H1 (cell line): Measurements from ENCODE around the gene USP54. TPM values are rescaled to one million over a fixed set of nuclear protein-coding genes. Genes with fewer than 3 reads are reported as not detected.
A peak's percentile ranks its signal among the peaks of the same experiment; 100 is the strongest.

Experiments
- CTCF ChIA-PET: fragments of 300-600 bp; sonication (Branson Sonifier 250); formaldehyde crosslinking; loops from one replicate; lab custom pipeline; 2021; ENCODE audit not compliant: partially characterized antibody; lab: Charles Lee
- POLR2A ChIA-PET: fragments of 300-600 bp; sonication (Branson Sonifier 250); formaldehyde crosslinking; loops from one replicate; lab custom pipeline; 2021; ENCODE audit warnings: inconsistent platforms; ENCODE audit not compliant: partially characterized antibody; lab: Charles Lee
- DNase-seq, 2 experiments: peaks; one replicate each; pipeline versions ENCODE4 v3.0.0 to v3.0.0-alpha.2; 2010 to 2022; ENCODE audit warnings: low spot score in 2 of 2, low read depth in 1 of 2, mixed read lengths in 1 of 2
- FAIRE-seq: peaks from 2 replicates; lab custom pipeline; 2011; peaks lifted over from hg19 to GRCh38; lab: Jason Lieb, UNC
- H2AFZ ChIP-seq: 2 replicates; pipeline ENCODE4 v1.8.1; 2012; ENCODE audit warnings: low read length, inconsistent platforms
- H2AK5ac ChIP-seq: 2 replicates; pipeline ENCODE4 v1.6.1; 2013; ENCODE audit warnings: low read depth, low read length
- H2BK120ac ChIP-seq: replicated peaks from 2 replicates; pipeline ENCODE3; 2013; ENCODE audit warnings: low read depth, low read length, inconsistent platforms
- H2BK12ac ChIP-seq: 2 replicates; pipeline ENCODE4 v1.6.1; 2013; ENCODE audit warnings: low read depth, low read length
- H2BK15ac ChIP-seq: 2 replicates; pipeline ENCODE4 v1.6.1; 2013; ENCODE audit warnings: low read length
- H2BK20ac ChIP-seq: 2 replicates; pipeline ENCODE4 v1.6.1; 2013; ENCODE audit warnings: low read length
- H2BK5ac ChIP-seq: 2 replicates; pipeline ENCODE4 v1.6.1; 2013; ENCODE audit warnings: low read depth, low read length
- H3K14ac ChIP-seq: 2 replicates; pipeline ENCODE4 v1.6.1; 2013; ENCODE audit warnings: inconsistent platforms; ENCODE audit not compliant: insufficient read length
- H3K18ac ChIP-seq: 2 replicates; pipeline ENCODE4 v1.6.1; 2013; ENCODE audit warnings: low read length; ENCODE audit errors: extremely low read depth
- H3K23ac ChIP-seq: 2 replicates; pipeline ENCODE4 v1.6.1; 2013; ENCODE audit warnings: inconsistent platforms; ENCODE audit not compliant: insufficient read length
- H3K23me2 ChIP-seq: 2 replicates; pipeline ENCODE4 v1.6.1; 2013; ENCODE audit warnings: low read depth, low read length
- H3K27ac ChIP-seq: 2 replicates; pipeline ENCODE4 v1.6.1; 2011; ENCODE audit warnings: low read depth, low read length, inconsistent platforms
- H3K27me3 ChIP-seq, 4 experiments: replicated peaks in 1 of 4; 1 replicate in 1 of 4; 2 replicates in 3 of 4; pipeline versions ENCODE4 v1.6.1 to v1.8.1; 2011 to 2013; ENCODE audit warnings: low read length in 3 of 4, mild to moderate bottlenecking in 3 of 4, inconsistent platforms in 2 of 4, mixed read lengths in 2 of 4, moderate library complexity in 1 of 4; ENCODE audit not compliant: control insufficient read depth in 3 of 4, insufficient read depth in 3 of 4; ENCODE audit errors: extremely low read depth in 1 of 4
- H3K36me3 ChIP-seq, 4 experiments: 2 replicates each; pipeline versions ENCODE4 v1.6.1 to v1.8.1; 2011 to 2013; ENCODE audit warnings: mild to moderate bottlenecking in 4 of 4, low read length in 3 of 4, moderate library complexity in 2 of 4, control low read depth in 1 of 4, inconsistent platforms in 1 of 4; ENCODE audit not compliant: insufficient read depth in 4 of 4, control insufficient read depth in 2 of 4
- H3K4ac ChIP-seq: replicated peaks from 2 replicates; pipeline ENCODE3; 2013; ENCODE audit warnings: low read length, low read depth, mixed read lengths, inconsistent platforms; ENCODE audit not compliant: insufficient read length
- H3K4me1 ChIP-seq, 4 experiments: replicated peaks in 1 of 4; 1 replicate in 1 of 4; 2 replicates in 3 of 4; pipeline versions ENCODE4 v1.6.1 to v1.8.1; 2011 to 2013; ENCODE audit warnings: low read length in 3 of 4, inconsistent platforms in 2 of 4, mixed read lengths in 1 of 4; ENCODE audit not compliant: insufficient read depth in 4 of 4, control insufficient read depth in 3 of 4
- H3K4me2 ChIP-seq, 2 experiments: 2 replicates each; pipeline versions ENCODE4 v1.6.1 to v1.8.1; 2011 to 2013; ENCODE audit warnings: low read depth in 2 of 2, low read length in 2 of 2, control low read depth in 1 of 2, inconsistent platforms in 1 of 2, mild to moderate bottlenecking in 1 of 2; ENCODE audit not compliant: insufficient read depth in 1 of 2
- H3K4me3 ChIP-seq, 4 experiments: fragments of 200-600, 300-600 bp in 1 of 4; sonication (generic), shearing (Covaris generic), sonication (Bioruptor Twin) in 1 of 4; 2 replicates each; pipeline versions ENCODE4 v1.5.1 to v1.8.1; 2011 to 2016; ENCODE audit warnings: low read length in 4 of 4, low read depth in 3 of 4, control low read depth in 2 of 4, inconsistent platforms in 2 of 4, mild to moderate bottlenecking in 2 of 4, mixed read lengths in 1 of 4, moderate library complexity in 1 of 4; ENCODE audit not compliant: insufficient read depth in 2 of 4; ENCODE audit errors: extremely low read depth in 1 of 4
- H3K56ac ChIP-seq: replicated peaks from 2 replicates; pipeline ENCODE3; 2013; ENCODE audit warnings: low read depth, mild to moderate bottlenecking, mixed read lengths, low read length, inconsistent platforms; ENCODE audit not compliant: insufficient read length
- H3K79me1 ChIP-seq: 2 replicates; pipeline ENCODE4 v1.6.1; 2013; ENCODE audit warnings: low read depth, low read length, control low read depth
- H3K79me2 ChIP-seq, 2 experiments: 2 replicates each; pipeline versions ENCODE4 v1.6.1 to v1.8.1; 2012 to 2013; ENCODE audit warnings: low read length in 2 of 2, mild to moderate bottlenecking in 2 of 2, inconsistent platforms in 1 of 2; ENCODE audit not compliant: insufficient read depth in 2 of 2, control insufficient read depth in 1 of 2
- H3K9ac ChIP-seq, 4 experiments: replicated peaks in 1 of 4; 1 replicate in 1 of 4; 2 replicates in 3 of 4; pipeline versions ENCODE4 v1.6.1 to v1.8.1; 2011 to 2013; ENCODE audit warnings: low read depth in 3 of 4, low read length in 3 of 4, control low read depth in 2 of 4, mild to moderate bottlenecking in 2 of 4, moderate library complexity in 2 of 4, inconsistent platforms in 1 of 4; ENCODE audit errors: extremely low read depth in 1 of 4
- H3K9me3 ChIP-seq, 2 experiments: 2 replicates each; pipeline versions ENCODE4 v1.6.1 to v1.8.1; 2012 to 2013; ENCODE audit warnings: mild to moderate bottlenecking in 2 of 2, moderate library complexity in 2 of 2, control low read depth in 1 of 2, inconsistent platforms in 1 of 2, low read depth in 1 of 2, low read length in 1 of 2, mixed read lengths in 1 of 2; ENCODE audit not compliant: insufficient read depth in 2 of 2
- H4K20me1 ChIP-seq, 2 experiments: replicated peaks in 1 of 2; 2 replicates each; pipeline versions ENCODE3 to v1.8.1; 2011 to 2013; ENCODE audit warnings: inconsistent platforms in 2 of 2, low read length in 2 of 2, mild to moderate bottlenecking in 1 of 2; ENCODE audit not compliant: insufficient read depth in 2 of 2, control insufficient read depth in 1 of 2
- H4K5ac ChIP-seq: 2 replicates; pipeline ENCODE4 v1.6.1; 2013; ENCODE audit warnings: low read length, low read depth, mixed read lengths, inconsistent platforms; ENCODE audit not compliant: insufficient read length
- H4K8ac ChIP-seq: 2 replicates; pipeline ENCODE4 v1.8.0; 2013; ENCODE audit warnings: mild to moderate bottlenecking, moderate library complexity, low read length, inconsistent platforms; ENCODE audit not compliant: insufficient read depth; ENCODE audit errors: extremely low read depth
- H4K91ac ChIP-seq: replicated peaks from 2 replicates; pipeline ENCODE3; 2013; ENCODE audit warnings: low read length, mixed read lengths, inconsistent platforms; ENCODE audit not compliant: insufficient read length
- ATF2 ChIP-seq: IDR thresholded peaks from 2 replicates; pipeline ENCODE4 v1.6.1; 2012; ENCODE audit warnings: low read length, inconsistent platforms
- BACH1 ChIP-seq: IDR thresholded peaks from 2 replicates; pipeline ENCODE4 v1.6.1; 2012; ENCODE audit warnings: low read length, improper control_type of control experiment
- CEBPB ChIP-seq: IDR thresholded peaks from 2 replicates; pipeline ENCODE4 v1.6.1; 2012; ENCODE audit warnings: low read depth, low read length
- CREB1 ChIP-seq: IDR thresholded peaks from 2 replicates; pipeline ENCODE4 v1.6.1; 2012; ENCODE audit warnings: inconsistent platforms
- FOSL1 ChIP-seq: IDR thresholded peaks from 2 replicates; pipeline ENCODE4 v1.6.1; 2011; ENCODE audit warnings: mild to moderate bottlenecking, low read depth, low read length, moderate library complexity; ENCODE audit not compliant: insufficient read depth
- RXRA ChIP-seq: IDR thresholded peaks from 2 replicates; pipeline ENCODE4 v1.6.1; 2011; ENCODE audit warnings: low read depth, mild to moderate bottlenecking, low read length, moderate library complexity; ENCODE audit not compliant: insufficient read depth
- SP2 ChIP-seq: IDR thresholded peaks from 2 replicates; pipeline ENCODE4 v1.6.1; 2012; ENCODE audit warnings: mild to moderate bottlenecking, low read length, inconsistent platforms
- WGBS, 2 experiments: shearing (Covaris generic) in 1 of 2; methylation state at CpG; one replicate each; pipeline versions ENCODE4 v1.1.6 to v1.1.7; 2013 to 2015; ENCODE audit warnings: low lambda C conversion rate in 2 of 2, mixed read lengths in 2 of 2, inconsistent platforms in 1 of 2, low coverage in 1 of 2, missing lambda C conversion rate in 1 of 2; ENCODE audit not compliant: insufficient replicate concordance in 2 of 2, insufficient coverage in 1 of 2, insufficient read length in 1 of 2; ENCODE audit errors: extremely low coverage in 1 of 2, missing lambda C conversion rate in 1 of 2; 5-methylcytosine and 5-hydroxymethylcytosine counted together
- polyA plus RNA-seq, 7 experiments: library from polyadenylated mRNA; depleted of rRNA in 3 of 7; stranded (reverse) in 5 of 7; unstranded in 2 of 7; fragments of >200 nt in 5 of 7; fragments of 200-250 nt in 2 of 7; gene quantifications; 1 replicate in 5 of 7; 2 replicates in 1 of 7; 4 replicates in 1 of 7; pipeline versions ENCODE4 v1.2.1 to v1.2.3, GENCODE V29; 2011 to 2013; ENCODE audit warnings: missing spikeins in 2 of 7, mixed read lengths in 2 of 7
- total RNA-seq: library from RNA; stranded (reverse); fragmentation: NEBNext Ultra II Directional; extraction: Animal tissue kit (Norgen Biotek cat#: 25700); gene quantifications from 2 replicates; pipeline ENCODE4 v1.2.1, GENCODE V29; 2021

Gene USP54
- total and polyA plus RNA-seq, 2 of the 8 experiments (the other 6 are each of a cell fraction or from before 2014, with no cell fraction given) = 46.2 to 65.6 TPM

DNA sequence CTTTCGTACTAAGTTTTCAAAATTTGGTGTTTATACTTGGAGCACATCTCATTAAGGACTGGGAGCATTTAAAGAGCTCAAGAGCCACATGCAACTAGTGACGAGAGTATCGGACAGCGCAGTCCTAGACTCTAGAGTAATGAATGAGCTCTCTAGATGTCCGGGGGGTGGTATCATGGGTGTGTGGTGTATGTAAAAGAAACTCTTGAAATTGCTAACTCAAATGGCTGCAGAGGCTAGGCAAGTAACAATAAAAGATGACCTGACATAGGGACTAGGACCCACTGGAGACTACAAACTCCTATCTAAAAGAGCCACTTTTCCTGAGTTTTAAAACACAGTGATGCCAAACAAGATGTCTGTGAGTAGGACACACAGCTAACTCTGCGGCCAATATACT lies 36.2 kb upstream of the USP54 start:
- H3K23ac ChIP-seq = no peak overlapping the region
- FAIRE-seq = no peak
- H3K4ac ChIP-seq = no peak overlapping the region
- H4K91ac ChIP-seq = no peak overlapping the region
- H3K18ac ChIP-seq = no peak overlapping the region
- no peak for DNase-seq
- H3K79me1 ChIP-seq = peaks cover 5% of the 10 kb centered on the region; the same call in 1 of the 2 replicates
- H4K5ac ChIP-seq = no peak overlapping the region
- H3K79me2 ChIP-seq = peaks cover 0 to 28% of the 10 kb centered on the region in 2 experiments; a peak in 3 of 4 replicates
- peaks cover 5% of the 10 kb centered on the region; the same call in 1 of the 2 replicates for H3K23me2 ChIP-seq
- H3K56ac ChIP-seq = no peak overlapping the region
- ChIA-PET CTCF (interaction anchor here (2.3 to 6.8 kb wide), 3 partner anchors 14 to 98 kb away, joined by 8 to 29 read pairs (median 27); partner anchors contain the start of gene MYOZ1), POLR2A (interaction anchor here (0.6 to 2.2 kb wide), 6 partner anchors 17 to 1142 kb away, joined by 3 to 11 read pairs (median 6); partner anchors contain the start of gene USP54)
- no peak overlapping the region for H3K27ac ChIP-seq
- peak overlapping the region in 1 of 2 experiments; percentile 87; a peak in 1 of 4 replicates for H3K4me2 ChIP-seq
- peak overlapping the region in 1 of 4 experiments; percentile 83; a peak in 1 of 8 replicates for H3K4me3 ChIP-seq
- WGBS, 2 experiments = 93% methylated on average over 6 of the region's 6 CpGs; no CpG with 5 or more reads in 1 of the 2 experiments
- no peak overlapping the region for H2BK120ac ChIP-seq
- no peak overlapping the region for H4K8ac ChIP-seq
- no peaks in the 10 kb centered on the region for H3K27me3 ChIP-seq
- H2BK12ac ChIP-seq = no peak overlapping the region
- H2BK5ac ChIP-seq = no peak overlapping the region
- no peak overlapping the region for H2BK15ac ChIP-seq
- no peak overlapping the region for H2BK20ac ChIP-seq
- H2AFZ ChIP-seq = no peak overlapping the region
- no peaks in the 10 kb centered on the region for H3K36me3 ChIP-seq
- H2AK5ac ChIP-seq = no peak overlapping the region
- H3K14ac ChIP-seq = no peak overlapping the region
- no peaks in the 10 kb centered on the region for H4K20me1 ChIP-seq
- H3K9ac ChIP-seq = no peak overlapping the region
- no peaks in the 10 kb centered on the region for H3K9me3 ChIP-seq
- H3K4me1 ChIP-seq = no peaks in the 10 kb centered on the region; a peak in 1 of 7 replicates
- TF ChIP-seq CREB1 (no peak), BACH1 (no peak), FOSL1 (no peak), RXRA (no peak), SP2 (no peak), ATF2 (no peak), CEBPB (no peak)
